Lower lobe of right lung (tissue), 2 donors: ENCODE measurements around the gene PTPRD. TPM values are rescaled to one million over a fixed set of nuclear protein-coding genes. Genes with fewer than 3 reads are reported as not detected.

Experiments used
- ATAC-seq, 2 donors: fragments of 200-7000 bp; cut with Tn5 transposase; one replicate each; pipeline ENCODE4 v1.9.1; 2020 to 2022; ENCODE audit warnings: mild to moderate bottlenecking in 2 of 2, moderate library complexity in 2 of 2
- DNase-seq: peaks from one replicate; pipeline ENCODE4 v3.0.0-alpha.2; 2020
- H3K27ac ChIP-seq: fragments of 200-600 bp; one replicate; pipeline ENCODE4 v1.8.0; 2022
- H3K27me3 ChIP-seq: fragments of 200-600 bp; one replicate; pipeline ENCODE4 v1.8.0; 2022; ENCODE audit warnings: low read depth
- H3K36me3 ChIP-seq: fragments of 200-600 bp; one replicate; pipeline ENCODE4 v1.8.0; 2022; ENCODE audit warnings: mild to moderate bottlenecking
- H3K4me1 ChIP-seq: fragments of 200-600 bp; one replicate; pipeline ENCODE4 v1.8.0; 2022
- H3K4me3 ChIP-seq: fragments of 200-600 bp; one replicate; pipeline ENCODE4 v1.8.0; 2022; ENCODE audit warnings: mild to moderate bottlenecking
- H3K9me3 ChIP-seq: fragments of 200-600 bp; one replicate; pipeline ENCODE4 v1.8.0; 2022
- intact Hi-C: fragments of 100-400 bp; cut with DNase I; formaldehyde crosslinking; loops from one replicate; pipeline ENCODE4 v1.11.0; 2022
- total RNA-seq: library from RNA; stranded (reverse); fragmentation: NEBNext Ultra II Directional; extraction: Animal tissue kit (Norgen Biotek cat#: 25700); gene quantifications from one replicate; pipeline ENCODE4 v1.2.1, GENCODE V29; 2021
- TF ChIP-seq, protein P1 (sequence below): fragments of 200-600 bp; IDR thresholded peaks from one replicate; pipeline ENCODE4 v1.8.0; 2022; ENCODE audit warnings: antibody characterized with exemption, mild to moderate bottlenecking
- donor health status: DM: no; HTN: yes; CAD: no; lungs with severe emphysema.

Gene PTPRD
- total RNA-seq, 1 donor from 2014 or later: 17.2 TPM

DNA sequence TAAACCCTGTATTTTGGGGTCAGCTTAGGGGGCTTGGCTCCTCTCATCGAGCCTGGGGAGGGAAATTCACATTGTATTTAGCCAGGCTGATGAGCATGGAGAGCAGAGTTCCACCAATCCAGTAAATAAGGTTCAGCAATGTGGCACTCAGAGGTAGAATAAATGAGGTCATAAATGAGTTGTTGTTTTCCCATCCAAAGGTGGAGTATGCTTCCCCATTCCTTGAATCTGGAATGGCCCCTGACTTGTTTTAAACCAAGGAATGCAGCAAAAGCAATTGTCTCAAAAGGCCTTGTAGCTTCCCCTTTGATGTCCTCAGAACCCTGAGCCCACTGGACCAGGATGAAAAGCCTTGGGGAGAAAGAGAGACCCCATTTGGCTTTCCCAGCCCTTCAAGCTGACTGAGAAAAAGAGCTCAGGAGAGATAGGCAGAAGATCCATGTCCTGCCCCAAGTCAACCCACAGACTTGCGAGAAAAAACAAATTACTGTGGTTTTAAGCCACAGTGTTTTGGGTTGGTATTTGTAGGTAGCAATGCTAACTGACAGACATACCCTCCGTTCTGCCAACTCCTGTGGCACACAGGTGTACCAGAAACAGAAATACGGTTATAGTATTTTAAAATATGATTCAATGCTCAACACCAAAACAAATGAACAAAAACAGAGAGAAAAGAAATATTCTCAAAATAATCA lies 2247.2 kb downstream of the PTPRD start:
- no peak for ATAC-seq
- intact Hi-C loops: no loop called here
- H3K36me3 ChIP-seq: no peaks in the 10 kb centered on the region

GRCh38 chr9:8365029-8365428 lies 2247.8 kb downstream of the PTPRD start:
- no peak overlapping the region for H3K4me3 ChIP-seq
- DNase-seq: no peak
- no peak overlapping the region for H3K27ac ChIP-seq
- no peaks in the 10 kb centered on the region for H3K27me3 ChIP-seq
- no peaks in the 10 kb centered on the region for H3K36me3 ChIP-seq
- no peaks in the 10 kb centered on the region for H3K4me1 ChIP-seq
- no peak for ATAC-seq
- intact Hi-C loops: no loop called here
- TF ChIP-seq, protein P1, sequence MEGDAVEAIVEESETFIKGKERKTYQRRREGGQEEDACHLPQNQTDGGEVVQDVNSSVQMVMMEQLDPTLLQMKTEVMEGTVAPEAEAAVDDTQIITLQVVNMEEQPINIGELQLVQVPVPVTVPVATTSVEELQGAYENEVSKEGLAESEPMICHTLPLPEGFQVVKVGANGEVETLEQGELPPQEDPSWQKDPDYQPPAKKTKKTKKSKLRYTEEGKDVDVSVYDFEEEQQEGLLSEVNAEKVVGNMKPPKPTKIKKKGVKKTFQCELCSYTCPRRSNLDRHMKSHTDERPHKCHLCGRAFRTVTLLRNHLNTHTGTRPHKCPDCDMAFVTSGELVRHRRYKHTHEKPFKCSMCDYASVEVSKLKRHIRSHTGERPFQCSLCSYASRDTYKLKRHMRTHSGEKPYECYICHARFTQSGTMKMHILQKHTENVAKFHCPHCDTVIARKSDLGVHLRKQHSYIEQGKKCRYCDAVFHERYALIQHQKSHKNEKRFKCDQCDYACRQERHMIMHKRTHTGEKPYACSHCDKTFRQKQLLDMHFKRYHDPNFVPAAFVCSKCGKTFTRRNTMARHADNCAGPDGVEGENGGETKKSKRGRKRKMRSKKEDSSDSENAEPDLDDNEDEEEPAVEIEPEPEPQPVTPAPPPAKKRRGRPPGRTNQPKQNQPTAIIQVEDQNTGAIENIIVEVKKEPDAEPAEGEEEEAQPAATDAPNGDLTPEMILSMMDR: no peak
- no peaks in the 10 kb centered on the region for H3K9me3 ChIP-seq

More for the DNA sequence above, 2247.2 kb downstream of the PTPRD start:
- H3K4me3 ChIP-seq: no peak overlapping the region
- no peak for DNase-seq
- H3K27me3 ChIP-seq: no peaks in the 10 kb centered on the region
- no peak overlapping the region for H3K27ac ChIP-seq
- H3K4me1 ChIP-seq: no peaks in the 10 kb centered on the region
- H3K9me3 ChIP-seq: no peaks in the 10 kb centered on the region
- TF ChIP-seq, protein P1: no peak

- TF ChIP-seq, protein P1: no peak
- H3K36me3 ChIP-seq: no peaks in the 10 kb centered on the region
- no peaks in the 10 kb centered on the region for H3K9me3 ChIP-seq
- no peaks in the 10 kb centered on the region for H3K27me3 ChIP-seq
- no peak overlapping the region for H3K4me3 ChIP-seq
- DNase-seq: no peak
- H3K27ac ChIP-seq: no peak overlapping the region
- no peak for ATAC-seq
- intact Hi-C loops: no loop called here
- no peaks in the 10 kb centered on the region for H3K4me1 ChIP-seq
Observed at GRCh38 chr9:8364026-8364752, 2248.6 kb downstream of the PTPRD start.

- TF ChIP-seq, protein P1: no peak
- H3K4me1 ChIP-seq: no peaks in the 10 kb centered on the region
- no peak for ATAC-seq
- H3K4me3 ChIP-seq: no peak overlapping the region
- no peaks in the 10 kb centered on the region for H3K9me3 ChIP-seq
- H3K27ac ChIP-seq: no peak overlapping the region
- H3K27me3 ChIP-seq: no peaks in the 10 kb centered on the region
- intact Hi-C loops: no loop called here
- no peaks in the 10 kb centered on the region for H3K36me3 ChIP-seq
- no peak for DNase-seq
Observed at GRCh38 chr9:8362250-8362649, 2250.6 kb downstream of the PTPRD start.

GRCh38 chr9:8361364-8361763 lies 2251.4 kb downstream of the PTPRD start:
- no peak for ATAC-seq
- TF ChIP-seq, protein P1: no peak
- no peaks in the 10 kb centered on the region for H3K4me1 ChIP-seq
- intact Hi-C loops: no loop called here
- H3K27ac ChIP-seq: no peak overlapping the region
- H3K36me3 ChIP-seq: no peaks in the 10 kb centered on the region
- no peak for DNase-seq
- no peaks in the 10 kb centered on the region for H3K27me3 ChIP-seq
- no peak overlapping the region for H3K4me3 ChIP-seq
- no peaks in the 10 kb centered on the region for H3K9me3 ChIP-seq
